ENCODE measurements around the gene CDK19.

The CDK19 gene

DNA sequence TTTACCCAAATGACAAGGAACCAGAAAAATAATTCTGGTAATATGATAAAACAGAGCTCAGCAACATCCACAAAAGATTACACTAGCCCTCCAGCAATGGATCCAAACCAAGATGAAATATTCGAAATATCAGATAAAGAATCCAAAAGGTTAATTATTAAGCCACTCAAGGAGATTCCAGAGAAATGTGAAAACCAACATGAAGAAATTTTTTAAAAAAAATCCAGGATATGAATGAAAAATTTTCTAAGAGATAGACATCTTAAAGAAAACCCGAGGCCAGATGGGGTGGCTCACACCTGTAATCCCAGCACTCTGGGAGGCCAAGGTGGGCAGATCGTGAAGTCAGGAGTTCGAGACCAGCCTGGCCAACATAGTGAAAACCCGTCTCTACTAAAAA is 124.4 kb downstream of the CDK19 start (continued):
- no peak for TF ChIP-seq ZNF8 (CRISPR knock-in tag; IDR thresholded peaks at IDR 0.05)

DNA sequence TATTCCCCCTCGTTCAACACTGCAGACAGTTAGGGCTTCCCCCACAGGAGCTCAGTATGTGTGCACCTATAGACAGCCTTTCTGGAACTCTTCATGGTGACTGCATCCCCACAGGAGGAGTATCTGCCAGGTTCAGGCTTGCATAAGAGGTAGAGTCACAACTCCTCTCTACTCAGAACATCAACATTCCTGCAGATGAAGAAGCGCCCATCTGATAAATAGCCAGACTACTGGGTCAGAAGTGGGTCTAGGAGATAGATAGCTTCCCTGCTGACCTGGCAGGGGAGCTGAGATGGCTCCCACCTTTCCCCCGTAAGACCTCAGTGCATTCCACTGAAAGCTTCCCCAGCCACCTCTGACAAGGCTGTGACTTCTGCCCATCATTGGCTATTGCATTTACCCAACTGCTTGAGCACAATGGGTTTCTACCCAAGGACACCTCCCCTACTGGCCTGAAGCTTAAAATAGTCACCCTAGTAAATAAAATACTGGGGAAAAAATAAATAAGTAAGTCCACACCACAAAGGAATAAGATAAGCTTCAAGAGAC is 125.1 kb downstream of the CDK19 start:
- TF ChIP-seq OSR1 (CRISPR knock-in tag; IDR thresholded peaks at IDR 0.05) (no peak), ZNF8 (CRISPR knock-in tag; IDR thresholded peaks at IDR 0.05) (no peak), ZFP3 (CRISPR knock-in tag; IDR thresholded peaks at IDR 0.05) (no peak), ZNF565 (CRISPR knock-in tag; conservative IDR thresholded peaks at IDR 0.05; ENCODE audit: low read depth) (no peak), ISL1 (CRISPR knock-in tag; IDR thresholded peaks at IDR 0.05) (no peak), RARB (CRISPR knock-in tag; IDR thresholded peaks at IDR 0.05) (no peak), TOX (CRISPR knock-in tag; IDR thresholded peaks at IDR 0.05; ENCODE audit: borderline replicate concordance) (no peak), BACH2 (CRISPR knock-in tag; IDR thresholded peaks at IDR 0.05; ENCODE audit: borderline replicate concordance) (no peak), TCF4 (CRISPR knock-in tag; IDR thresholded peaks at IDR 0.05; ENCODE audit: borderline replicate concordance) (no peak), PPARA (CRISPR knock-in tag; IDR thresholded peaks at IDR 0.05; ENCODE audit: borderline replicate concordance) (no peak), ARNTL (CRISPR knock-in tag; IDR thresholded peaks at IDR 0.05; ENCODE audit: borderline replicate concordance, low read depth) (no peak), GLIS3 (CRISPR knock-in tag; IDR thresholded peaks at IDR 0.05) (no peak), ZNF70 (CRISPR knock-in tag; IDR thresholded peaks at IDR 0.05) (no peak), ESRRG (CRISPR knock-in tag; IDR thresholded peaks at IDR 0.05) (no peak), ZC3H10 (CRISPR knock-in tag; IDR thresholded peaks at IDR 0.05) (no peak)
- TF ChIP-seq, protein P1, sequence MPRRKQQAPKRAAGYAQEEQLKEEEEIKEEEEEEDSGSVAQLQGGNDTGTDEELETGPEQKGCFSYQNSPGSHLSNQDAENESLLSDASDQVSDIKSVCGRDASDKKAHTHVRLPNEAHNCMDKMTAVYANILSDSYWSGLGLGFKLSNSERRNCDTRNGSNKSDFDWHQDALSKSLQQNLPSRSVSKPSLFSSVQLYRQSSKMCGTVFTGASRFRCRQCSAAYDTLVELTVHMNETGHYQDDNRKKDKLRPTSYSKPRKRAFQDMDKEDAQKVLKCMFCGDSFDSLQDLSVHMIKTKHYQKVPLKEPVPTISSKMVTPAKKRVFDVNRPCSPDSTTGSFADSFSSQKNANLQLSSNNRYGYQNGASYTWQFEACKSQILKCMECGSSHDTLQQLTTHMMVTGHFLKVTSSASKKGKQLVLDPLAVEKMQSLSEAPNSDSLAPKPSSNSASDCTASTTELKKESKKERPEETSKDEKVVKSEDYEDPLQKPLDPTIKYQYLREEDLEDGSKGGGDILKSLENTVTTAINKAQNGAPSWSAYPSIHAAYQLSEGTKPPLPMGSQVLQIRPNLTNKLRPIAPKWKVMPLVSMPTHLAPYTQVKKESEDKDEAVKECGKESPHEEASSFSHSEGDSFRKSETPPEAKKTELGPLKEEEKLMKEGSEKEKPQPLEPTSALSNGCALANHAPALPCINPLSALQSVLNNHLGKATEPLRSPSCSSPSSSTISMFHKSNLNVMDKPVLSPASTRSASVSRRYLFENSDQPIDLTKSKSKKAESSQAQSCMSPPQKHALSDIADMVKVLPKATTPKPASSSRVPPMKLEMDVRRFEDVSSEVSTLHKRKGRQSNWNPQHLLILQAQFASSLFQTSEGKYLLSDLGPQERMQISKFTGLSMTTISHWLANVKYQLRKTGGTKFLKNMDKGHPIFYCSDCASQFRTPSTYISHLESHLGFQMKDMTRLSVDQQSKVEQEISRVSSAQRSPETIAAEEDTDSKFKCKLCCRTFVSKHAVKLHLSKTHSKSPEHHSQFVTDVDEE (CRISPR knock-in tag; IDR thresholded peaks at IDR 0.05), result no peak
- TF ChIP-seq, protein P2, sequence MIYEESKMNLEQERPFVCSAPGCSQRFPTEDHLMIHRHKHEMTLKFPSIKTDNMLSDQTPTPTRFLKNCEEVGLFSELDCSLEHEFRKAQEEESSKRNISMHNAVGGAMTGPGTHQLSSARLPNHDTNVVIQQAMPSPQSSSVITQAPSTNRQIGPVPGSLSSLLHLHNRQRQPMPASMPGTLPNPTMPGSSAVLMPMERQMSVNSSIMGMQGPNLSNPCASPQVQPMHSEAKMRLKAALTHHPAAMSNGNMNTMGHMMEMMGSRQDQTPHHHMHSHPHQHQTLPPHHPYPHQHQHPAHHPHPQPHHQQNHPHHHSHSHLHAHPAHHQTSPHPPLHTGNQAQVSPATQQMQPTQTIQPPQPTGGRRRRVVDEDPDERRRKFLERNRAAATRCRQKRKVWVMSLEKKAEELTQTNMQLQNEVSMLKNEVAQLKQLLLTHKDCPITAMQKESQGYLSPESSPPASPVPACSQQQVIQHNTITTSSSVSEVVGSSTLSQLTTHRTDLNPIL (CRISPR knock-in tag; IDR thresholded peaks at IDR 0.05; ENCODE audit: low read depth), result no peak
- TF ChIP-seq, protein P3, sequence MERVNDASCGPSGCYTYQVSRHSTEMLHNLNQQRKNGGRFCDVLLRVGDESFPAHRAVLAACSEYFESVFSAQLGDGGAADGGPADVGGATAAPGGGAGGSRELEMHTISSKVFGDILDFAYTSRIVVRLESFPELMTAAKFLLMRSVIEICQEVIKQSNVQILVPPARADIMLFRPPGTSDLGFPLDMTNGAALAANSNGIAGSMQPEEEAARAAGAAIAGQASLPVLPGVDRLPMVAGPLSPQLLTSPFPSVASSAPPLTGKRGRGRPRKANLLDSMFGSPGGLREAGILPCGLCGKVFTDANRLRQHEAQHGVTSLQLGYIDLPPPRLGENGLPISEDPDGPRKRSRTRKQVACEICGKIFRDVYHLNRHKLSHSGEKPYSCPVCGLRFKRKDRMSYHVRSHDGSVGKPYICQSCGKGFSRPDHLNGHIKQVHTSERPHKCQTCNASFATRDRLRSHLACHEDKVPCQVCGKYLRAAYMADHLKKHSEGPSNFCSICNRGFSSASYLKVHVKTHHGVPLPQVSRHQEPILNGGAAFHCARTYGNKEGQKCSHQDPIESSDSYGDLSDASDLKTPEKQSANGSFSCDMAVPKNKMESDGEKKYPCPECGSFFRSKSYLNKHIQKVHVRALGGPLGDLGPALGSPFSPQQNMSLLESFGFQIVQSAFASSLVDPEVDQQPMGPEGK (CRISPR knock-in tag; IDR thresholded peaks at IDR 0.05; ENCODE audit: borderline replicate concordance), result no peak
- ATAC-seq, result no peak

DNA sequence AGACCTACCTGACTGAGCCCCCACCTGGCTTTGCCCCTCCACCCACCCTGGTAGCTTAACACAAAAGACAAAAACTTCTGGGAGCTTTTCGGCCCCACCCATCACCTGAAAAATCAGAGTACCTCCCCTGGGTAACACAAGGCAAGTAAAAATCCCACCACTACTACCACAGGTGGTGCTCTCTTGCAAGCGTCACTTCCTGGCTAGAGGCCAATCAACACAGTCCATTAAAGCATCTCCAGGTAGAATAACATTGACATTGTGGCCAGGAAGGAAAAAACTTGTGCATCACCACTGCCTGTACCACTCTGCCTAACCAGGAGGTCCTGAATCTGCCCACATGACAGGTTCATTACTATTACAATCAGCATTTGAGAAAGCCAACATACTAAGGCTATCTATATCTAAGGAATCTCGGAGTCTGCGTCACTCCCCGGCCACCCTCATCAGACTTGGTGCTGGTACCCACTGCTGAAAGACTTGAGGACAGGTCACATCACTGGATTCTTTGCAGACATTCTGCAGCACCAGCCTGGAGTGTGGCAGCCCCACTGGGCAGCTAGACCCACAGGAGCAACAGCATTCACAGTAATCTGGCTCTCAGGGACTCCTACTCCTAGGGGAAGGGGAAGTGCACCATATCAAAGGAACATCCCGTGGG is 125.9 kb downstream of the CDK19 start:
- ATAC-seq, result no peak
- TF ChIP-seq BACH2 (CRISPR knock-in tag; IDR thresholded peaks at IDR 0.05; ENCODE audit: borderline replicate concordance), result no peak
- TF ChIP-seq, protein P2 (CRISPR knock-in tag; IDR thresholded peaks at IDR 0.05; ENCODE audit: low read depth), result no peak

DNA sequence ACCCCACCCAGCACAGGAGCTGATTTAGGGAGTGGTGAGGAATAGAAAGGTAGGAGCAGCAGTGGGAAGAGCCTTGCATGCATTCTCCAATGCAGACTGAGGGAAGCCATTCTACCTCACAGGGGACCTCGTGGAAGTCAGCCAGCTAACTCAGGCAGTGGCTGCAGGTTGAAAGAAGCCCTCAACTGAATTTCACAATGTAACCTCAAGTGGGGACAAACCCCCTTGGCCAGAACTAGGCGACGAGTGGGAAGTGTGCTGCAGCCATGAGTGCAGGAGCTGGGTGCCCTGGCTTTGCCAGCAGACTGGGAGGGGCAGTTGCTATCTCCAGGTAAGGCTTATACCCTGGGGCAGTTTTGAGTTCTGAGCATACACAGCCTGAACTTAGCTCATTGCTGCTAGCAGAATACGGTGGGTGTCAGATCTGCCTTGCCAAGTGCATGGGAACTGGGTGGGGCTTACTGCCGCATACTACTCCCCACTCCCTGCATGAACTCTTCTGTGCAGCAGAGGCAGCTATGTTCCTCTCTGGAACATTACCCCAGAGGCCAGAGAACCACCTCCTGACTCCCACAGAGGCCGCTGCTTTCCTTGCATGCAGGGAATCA is 126.5 kb downstream of the CDK19 start:
- ATAC-seq, result no peak

More for the DNA sequence above, 126.5 kb downstream of the CDK19 start:
- TF ChIP-seq ZFP30 (CRISPR knock-in tag; IDR thresholded peaks at IDR 0.05) (no peak), SNAI2 (CRISPR knock-in tag; IDR thresholded peaks at IDR 0.05) (no peak), BACH2 (CRISPR knock-in tag; IDR thresholded peaks at IDR 0.05; ENCODE audit: borderline replicate concordance) (no peak), ARNTL (CRISPR knock-in tag; IDR thresholded peaks at IDR 0.05; ENCODE audit: borderline replicate concordance, low read depth) (no peak), ZC3H10 (CRISPR knock-in tag; IDR thresholded peaks at IDR 0.05) (no peak), ZNF565 (CRISPR knock-in tag; conservative IDR thresholded peaks at IDR 0.05; ENCODE audit: low read depth) (no peak), ZNF70 (CRISPR knock-in tag; IDR thresholded peaks at IDR 0.05) (no peak), CSDC2 (CRISPR knock-in tag; IDR thresholded peaks at IDR 0.05) (no peak)
